Measurements from ENCODE around the gene GRM8. TPM values are rescaled to one million over a fixed set of nuclear protein-coding genes. Genes with fewer than 3 reads are reported as not detected.

GRM8 gene
- total RNA-seq, 1 experiment from 2014 or later: not detected

GRCh38 chr7:126398285-126398684 is 854.5 kb downstream of the GRM8 start:
- no peak for DNase-seq (ENCODE audit: extremely low read depth, low read depth)

DNA sequence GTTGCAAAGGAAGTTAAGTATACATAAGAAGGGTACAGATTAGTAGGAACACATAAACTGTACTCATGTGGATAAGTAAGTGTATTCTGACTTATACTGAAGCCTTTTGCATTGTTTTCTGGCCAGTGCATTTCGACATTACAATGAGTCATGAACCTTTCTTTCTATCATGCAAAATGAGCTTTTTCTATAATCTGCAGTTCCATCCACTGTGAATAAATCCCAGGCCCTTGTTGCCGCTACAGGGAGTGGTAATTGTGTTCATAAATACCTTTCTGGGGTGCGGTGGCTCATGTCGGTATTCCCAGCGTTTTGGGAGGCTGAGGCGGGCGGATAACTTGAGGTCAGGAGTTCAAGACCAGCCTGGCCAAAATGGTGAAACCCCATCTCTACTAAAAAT is 858.3 kb downstream of the GRM8 start:
- no peak for DNase-seq (ENCODE audit: extremely low read depth, low read depth)

Small RNA genes lying within 50 kb of the gene (small RNA-seq; reads per million reads assigned to genes)
- gene MIR592: 0 to 0.12 reads per million in 2 experiments

Other genes starting within 250 kb of the GRM8 start
- 20.3 and 21.4 TPM in 2 replicates for gene ZNF800, start 139.8 kb upstream of the GRM8 start, total RNA-seq (2014; rRNA removed; shearing (Covaris generic))

Data from NCI-H460 (cell line).